ENCODE measurements around the gene GLCE.
"Not testable (repeated sequence)": the region's sequence is repeated elsewhere in the genome, so short reads cannot be mapped to it uniquely, and the experiment has no call there.

The GLCE gene

DNA sequence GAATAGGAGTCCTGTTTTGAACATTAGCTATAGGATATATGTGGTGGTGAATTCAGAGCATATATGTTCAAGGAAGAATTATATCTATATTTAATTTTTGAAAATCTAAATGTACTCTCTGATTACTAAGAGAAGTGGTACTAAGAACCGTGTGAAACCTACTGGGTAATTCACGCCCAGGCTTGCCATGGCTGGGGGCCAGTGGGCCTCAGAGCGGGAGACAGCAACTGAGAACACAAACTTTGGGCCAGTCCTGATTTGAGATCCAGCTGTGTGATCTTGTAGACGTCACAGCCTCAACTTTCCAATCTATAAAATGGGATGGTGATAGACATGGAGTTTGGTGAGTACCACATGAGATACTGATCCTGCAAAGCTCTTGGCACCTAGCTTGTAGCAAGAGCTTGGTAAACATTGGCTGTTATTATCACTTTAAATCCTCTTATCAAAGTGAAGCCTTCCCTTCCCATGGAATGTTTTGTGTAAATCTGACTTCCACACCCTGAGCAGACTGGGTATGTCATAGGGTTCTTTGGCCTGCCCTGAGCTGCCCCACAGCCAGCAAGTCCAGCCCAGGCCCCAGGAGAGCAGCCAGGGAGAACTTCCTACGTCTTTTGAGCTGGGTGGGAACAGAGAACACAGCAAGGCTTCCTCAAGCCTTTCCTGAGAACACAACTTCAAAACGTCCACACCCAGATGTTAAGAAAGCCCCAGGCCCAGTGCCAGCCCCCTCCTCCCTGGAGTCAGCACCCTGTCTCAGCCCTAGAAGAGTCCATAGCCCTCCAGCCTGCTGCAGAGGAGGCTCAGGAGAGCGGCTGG, 130.1 kb downstream of the GLCE start:
- H3K27ac ChIP-seq (ENCODE audit: low read depth, low read length, poor library complexity, severe bottlenecking) = no peak overlapping the region
- TF ChIP-seq EZH2 (IDR thresholded peaks at IDR 0.05; ENCODE audit: borderline replicate concordance, low read length) = no peak
- TF ChIP-seq, protein P1, sequence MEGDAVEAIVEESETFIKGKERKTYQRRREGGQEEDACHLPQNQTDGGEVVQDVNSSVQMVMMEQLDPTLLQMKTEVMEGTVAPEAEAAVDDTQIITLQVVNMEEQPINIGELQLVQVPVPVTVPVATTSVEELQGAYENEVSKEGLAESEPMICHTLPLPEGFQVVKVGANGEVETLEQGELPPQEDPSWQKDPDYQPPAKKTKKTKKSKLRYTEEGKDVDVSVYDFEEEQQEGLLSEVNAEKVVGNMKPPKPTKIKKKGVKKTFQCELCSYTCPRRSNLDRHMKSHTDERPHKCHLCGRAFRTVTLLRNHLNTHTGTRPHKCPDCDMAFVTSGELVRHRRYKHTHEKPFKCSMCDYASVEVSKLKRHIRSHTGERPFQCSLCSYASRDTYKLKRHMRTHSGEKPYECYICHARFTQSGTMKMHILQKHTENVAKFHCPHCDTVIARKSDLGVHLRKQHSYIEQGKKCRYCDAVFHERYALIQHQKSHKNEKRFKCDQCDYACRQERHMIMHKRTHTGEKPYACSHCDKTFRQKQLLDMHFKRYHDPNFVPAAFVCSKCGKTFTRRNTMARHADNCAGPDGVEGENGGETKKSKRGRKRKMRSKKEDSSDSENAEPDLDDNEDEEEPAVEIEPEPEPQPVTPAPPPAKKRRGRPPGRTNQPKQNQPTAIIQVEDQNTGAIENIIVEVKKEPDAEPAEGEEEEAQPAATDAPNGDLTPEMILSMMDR (IDR thresholded peaks at IDR 0.05; ENCODE audit: low read length) = no peak
- H2AFZ ChIP-seq (ENCODE audit: low read length) = no peak overlapping the region
- no peak overlapping the region for H3K4me2 ChIP-seq (ENCODE audit: low read length)
- H3F3A ChIP-seq (ENCODE audit: insufficient read depth, low read length) = no peaks in the 10 kb centered on the region
- H3K27me3 ChIP-seq (ENCODE audit: insufficient read depth, low read length) = no peaks in the 10 kb centered on the region
- no peaks in the 10 kb centered on the region for H3K79me2 ChIP-seq (ENCODE audit: insufficient read depth, low read length)
- H3K9me3 ChIP-seq (ENCODE audit: low read length) = no peaks in the 10 kb centered on the region
- H3K4me3 ChIP-seq (ENCODE audit: low read depth, low read length, poor library complexity, severe bottlenecking) = no peak overlapping the region
- no peaks in the 10 kb centered on the region for H4K20me1 ChIP-seq (ENCODE audit: insufficient read depth, low read length)
- no peaks in the 10 kb centered on the region for H3K9me2 ChIP-seq (ENCODE audit: low read depth, low read length)
- no peaks in the 10 kb centered on the region for H3K4me1 ChIP-seq (ENCODE audit: insufficient read depth, low read length, severe bottlenecking)
- H3K9ac ChIP-seq (ENCODE audit: low read length) = no peak overlapping the region
- no peaks in the 10 kb centered on the region for H3K36me3 ChIP-seq (ENCODE audit: insufficient read depth, low read length)

DNA sequence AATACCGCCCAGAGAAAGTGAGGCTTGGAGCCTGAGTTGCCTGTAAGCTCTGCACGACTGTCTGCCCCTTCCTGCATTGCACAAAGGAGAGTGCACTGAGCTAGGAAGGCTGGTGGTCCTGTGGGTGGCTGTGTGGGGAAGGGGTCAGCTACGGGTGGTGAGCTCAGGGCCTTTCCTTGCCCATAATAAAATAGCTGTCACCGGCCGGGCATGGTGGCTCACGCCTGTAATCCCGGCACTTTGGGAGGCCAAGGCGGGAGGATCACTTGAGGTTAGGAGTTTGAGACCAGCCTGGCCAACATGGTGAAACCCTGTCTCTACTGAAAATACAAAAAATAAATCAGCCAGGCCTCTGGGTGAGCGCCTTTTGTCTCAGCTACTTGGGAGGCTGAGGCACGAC, 131.2 kb downstream of the GLCE start:
- H3K4me3 ChIP-seq (ENCODE audit: low read depth, low read length, poor library complexity, severe bottlenecking); H3K27ac ChIP-seq (ENCODE audit: low read depth, low read length, poor library complexity, severe bottlenecking); H3F3A ChIP-seq (ENCODE audit: insufficient read depth, low read length); H3K9ac ChIP-seq (ENCODE audit: low read length); H3K79me2 ChIP-seq (ENCODE audit: insufficient read depth, low read length); H3K4me2 ChIP-seq (ENCODE audit: low read length); H2AFZ ChIP-seq (ENCODE audit: low read length); H4K20me1 ChIP-seq (ENCODE audit: insufficient read depth, low read length); H3K9me2 ChIP-seq (ENCODE audit: low read depth, low read length); H3K36me3 ChIP-seq (ENCODE audit: insufficient read depth, low read length); H3K9me3 ChIP-seq (ENCODE audit: low read length); H3K4me1 ChIP-seq (ENCODE audit: insufficient read depth, low read length, severe bottlenecking); H3K27me3 ChIP-seq (ENCODE audit: insufficient read depth, low read length): not testable (repeated sequence)

DNA sequence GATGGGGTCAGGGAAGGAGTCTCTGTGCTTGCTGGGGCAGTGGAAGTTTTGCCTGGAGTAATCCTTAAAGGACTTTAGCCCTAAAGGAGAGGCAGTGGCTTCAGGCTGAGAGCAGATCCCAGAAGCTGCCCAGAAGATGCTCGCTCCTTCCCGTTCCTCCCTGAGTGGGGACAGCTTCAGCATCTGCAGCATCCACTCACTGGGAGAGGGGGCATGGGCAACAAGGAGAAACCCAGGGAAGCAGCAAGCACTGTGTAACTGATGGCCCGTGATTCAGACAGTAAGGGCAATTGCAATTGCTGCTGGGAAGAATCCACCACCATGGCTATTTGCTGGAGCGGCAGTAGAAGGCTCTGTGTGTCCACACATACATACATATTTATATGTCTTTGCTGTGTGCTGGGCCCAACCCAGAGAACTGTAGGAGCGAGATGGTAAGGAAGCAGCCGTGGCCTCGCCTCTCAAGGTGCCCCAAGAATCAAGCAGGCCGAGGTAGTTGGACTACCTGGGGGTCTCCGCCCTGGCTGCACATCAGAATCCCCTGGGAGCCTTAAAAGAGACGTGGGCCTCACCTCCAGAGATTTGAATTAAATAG, 132.5 kb downstream of the GLCE start:
- Histone ChIP-seq H3K9me2 (ENCODE audit: low read depth, low read length) (no peaks in the 10 kb centered on the region), H3K36me3 (ENCODE audit: insufficient read depth, low read length) (no peaks in the 10 kb centered on the region), H3K79me2 (ENCODE audit: insufficient read depth, low read length) (no peaks in the 10 kb centered on the region), H3K9ac (ENCODE audit: low read length) (no peak overlapping the region), H3K4me1 (ENCODE audit: insufficient read depth, low read length, severe bottlenecking) (no peaks in the 10 kb centered on the region), H3K27me3 (ENCODE audit: insufficient read depth, low read length) (no peaks in the 10 kb centered on the region), H3K4me3 (ENCODE audit: low read depth, low read length, poor library complexity, severe bottlenecking) (no peak overlapping the region), H2AFZ (ENCODE audit: low read length) (no peak overlapping the region), H4K20me1 (ENCODE audit: insufficient read depth, low read length) (no peaks in the 10 kb centered on the region), H3K9me3 (ENCODE audit: low read length) (no peaks in the 10 kb centered on the region), H3K4me2 (ENCODE audit: low read length) (no peak overlapping the region), H3F3A (ENCODE audit: insufficient read depth, low read length) (no peaks in the 10 kb centered on the region), H3K27ac (ENCODE audit: low read depth, low read length, poor library complexity, severe bottlenecking) (no peak overlapping the region)
- no peak for TF ChIP-seq EZH2 (IDR thresholded peaks at IDR 0.05; ENCODE audit: borderline replicate concordance, low read length)
- TF ChIP-seq, protein P1 (IDR thresholded peaks at IDR 0.05; ENCODE audit: low read length) = no peak
